Keratinocyte (primary cell): ENCODE results near the gene F10.

Experiments
- CTCF ChIP-seq, 3 experiments: IDR thresholded peaks in 1 of 3; conservative IDR thresholded peaks in 1 of 3; optimal IDR thresholded peaks in 1 of 3; 2 replicates in 2 of 3; 3 replicates in 1 of 3; pipeline versions ENCODE3 to v1.5.1; 2011; ENCODE audit warnings: low read length in 3 of 3, mild to moderate bottlenecking in 3 of 3, moderate library complexity in 2 of 3, control low read depth in 1 of 3, inconsistent platforms in 1 of 3; ENCODE audit not compliant: insufficient read depth in 2 of 3; ENCODE audit errors: extremely low read depth in 1 of 3
- EZH2 ChIP-seq: IDR thresholded peaks from one replicate; pipeline ENCODE4 v1.6.1; 2012; ENCODE audit warnings: inconsistent platforms, mild to moderate bottlenecking, low read length, moderate library complexity

GRCh38 chr13:113086031-113086750 lies 36.4 kb upstream of the F10 start:
- TF ChIP-seq EZH2 (no peak), CTCF (optimal IDR thresholded peaks at IDR 0.05 in 1 of 3, IDR thresholded peaks at IDR 0.05 in 1 of 3, conservative IDR thresholded peaks at IDR 0.05 in 1 of 3; ENCODE audit: extremely low read depth in 1 of 3, insufficient read depth in 2 of 3, low read length in 3 of 3) (no peak)
